Astrocyte (in vitro differentiated cells and primary cell): ENCODE results near the gene RBFOX2.

Source experiments
- CTCF ChIP-seq: IDR thresholded peaks from 2 replicates; pipeline ENCODE4 v1.5.1; 2011; ENCODE audit warnings: low read depth, mild to moderate bottlenecking, inconsistent platforms, low read length, moderate library complexity; ENCODE audit not compliant: insufficient read depth
- EZH2 ChIP-seq: IDR thresholded peaks from 2 replicates; pipeline ENCODE4 v1.6.1; 2012; ENCODE audit warnings: mild to moderate bottlenecking, low read length, inconsistent platforms; ENCODE audit not compliant: insufficient read depth

- TF ChIP-seq EZH2: no peak
- no peak for TF ChIP-seq CTCF
Observed at GRCh38 chr22:35891442-35891841, 137.2 kb downstream of the RBFOX2 start.
